Small intestine (tissue), 7 donors: ENCODE measurements around the gene UBALD1. TPM values are rescaled to one million over a fixed set of nuclear protein-coding genes. Genes with fewer than 3 reads are reported as not detected.

Experiments
- DNase-seq, 2 donors: peaks; one replicate each; pipeline versions ENCODE4 v3.0.0 to v3.0.0-alpha.2; 2013
- FAIRE-seq: peaks from 2 replicates; lab custom pipeline; 2012; peaks lifted over from hg19 to GRCh38; lab: Jason Lieb, UNC
- H3K27ac ChIP-seq, 3 donors: one replicate each; pipeline ENCODE4 v1.5.1; 2013; ENCODE audit warnings: low read length in 2 of 3, mild to moderate bottlenecking in 2 of 3, control low read depth in 1 of 3, inconsistent platforms in 1 of 3, low read depth in 1 of 3, moderate library complexity in 1 of 3
- H3K27me3 ChIP-seq, 3 donors: one replicate each; pipeline ENCODE4 v1.6.1; 2013; ENCODE audit warnings: low read length in 3 of 3, inconsistent platforms in 1 of 3; ENCODE audit not compliant: control insufficient read depth in 3 of 3, insufficient read depth in 3 of 3
- H3K36me3 ChIP-seq, 3 donors: one replicate each; pipeline ENCODE4 v1.6.1; 2013; ENCODE audit warnings: low read length in 3 of 3, inconsistent platforms in 1 of 3, low read depth in 1 of 3, mild to moderate bottlenecking in 1 of 3, moderate library complexity in 1 of 3; ENCODE audit not compliant: control insufficient read depth in 3 of 3, insufficient read depth in 2 of 3
- H3K4me1 ChIP-seq, 3 donors: one replicate each; pipeline ENCODE4 v1.6.1; 2013; ENCODE audit warnings: low read length in 2 of 3, inconsistent platforms in 1 of 3, low read depth in 1 of 3, mild to moderate bottlenecking in 1 of 3, moderate library complexity in 1 of 3; ENCODE audit not compliant: control insufficient read depth in 3 of 3, insufficient read depth in 2 of 3
- H3K4me3 ChIP-seq, 3 donors: one replicate each; pipeline ENCODE4 v1.5.1; 2013; ENCODE audit warnings: low read length in 3 of 3, control low read depth in 1 of 3, inconsistent platforms in 1 of 3, low read depth in 1 of 3, mild to moderate bottlenecking in 1 of 3, moderate library complexity in 1 of 3
- H3K9me3 ChIP-seq, 2 donors: one replicate each; pipeline ENCODE4 v1.6.1; 2013; ENCODE audit warnings: low read depth in 1 of 2, low read length in 1 of 2; ENCODE audit not compliant: control insufficient read depth in 2 of 2, insufficient read depth in 1 of 2
- WGBS, 3 donors: extraction: QIAGEN DNeasy Blood & Tissue Kit; methylation state at CpG; one replicate each; pipeline ENCODE4 v1.1.7; 2013; 5-methylcytosine and 5-hydroxymethylcytosine counted together
- polyA plus RNA-seq, 4 donors: library from polyadenylated mRNA; stranded (reverse) in 3 of 4; unstranded in 1 of 4; fragments of 200-250 nt in 3 of 4; fragments of 120-200 nt in 1 of 4; gene quantifications; one replicate each; pipeline versions ENCODE4 v1.2.1 to v1.2.3, GENCODE V29; 2013
- donor health status: healthy with polysubstance abuse.
- donor health status: control.
- donor health status: control.
- donor health status: Bipolar disorder and iron deficiency.
- donor health status: healthy.

The UBALD1 gene
- polyA plus RNA-seq, 4 donors: 21.7 to 29.7 (median 26.6) TPM

DNA sequence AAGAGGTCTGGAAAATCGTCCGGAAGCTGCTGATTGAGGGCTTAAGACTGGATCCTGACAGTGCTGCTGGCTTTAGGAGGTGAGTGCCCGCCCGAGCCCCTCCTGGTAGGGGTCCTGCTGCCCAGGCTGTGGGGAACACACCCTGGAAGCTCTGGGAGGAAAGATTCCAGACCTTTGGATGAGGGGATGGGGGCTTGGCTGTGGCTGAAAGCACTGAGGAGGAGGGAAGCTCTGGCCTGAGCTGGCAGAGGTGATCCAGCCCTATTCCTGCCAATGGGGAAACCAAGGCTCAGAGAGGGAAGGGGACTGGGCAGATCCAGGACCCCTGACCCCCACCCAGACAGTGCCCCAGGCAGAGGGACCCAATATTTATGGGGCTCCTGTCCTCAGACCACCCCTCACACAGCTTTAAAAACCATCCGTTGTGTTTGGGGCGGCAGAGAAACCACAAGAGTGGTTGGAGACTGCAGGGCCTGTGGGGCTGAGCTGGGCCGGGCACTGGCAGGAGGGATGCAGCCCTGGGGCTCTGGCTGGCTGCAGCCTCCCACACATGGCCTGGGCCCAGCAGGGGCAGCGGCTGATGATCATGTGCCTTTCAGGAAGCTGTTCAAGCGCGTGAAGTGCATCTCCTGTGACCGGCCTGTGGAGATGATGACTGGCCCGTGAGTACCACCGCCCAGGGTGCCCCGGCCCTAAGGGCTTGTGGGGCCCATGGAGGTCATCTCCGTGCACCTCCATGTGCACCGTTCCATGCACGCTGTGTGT lies 22.8 kb downstream of the UBALD1 start:
- FAIRE-seq: no peak

DNA sequence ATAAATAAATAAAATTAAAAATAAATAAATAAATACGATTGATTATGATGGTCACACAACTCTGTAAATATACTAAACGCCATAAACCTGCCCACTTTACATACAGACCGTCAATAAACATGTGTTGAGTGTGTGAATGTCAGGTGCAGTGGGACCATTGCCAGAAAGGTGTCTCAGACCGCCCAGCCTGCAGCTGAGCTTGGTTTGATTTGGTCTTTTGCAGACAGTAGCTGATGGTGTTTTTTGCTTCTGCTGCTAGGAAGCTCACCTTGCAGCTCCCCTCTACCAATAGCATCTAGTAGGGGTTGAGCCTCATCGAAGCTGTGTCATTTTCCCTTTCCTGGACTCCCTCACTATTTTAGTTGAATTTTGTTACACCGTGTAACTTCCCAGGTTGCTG lies 23.5 kb downstream of the UBALD1 start:
- H3K27me3 ChIP-seq: no peaks in the 10 kb centered on the region
- H3K4me1 ChIP-seq: no peaks in the 10 kb centered on the region
- DNase-seq (no peak), FAIRE-seq (no peak)
- no peak overlapping the region for H3K4me3 ChIP-seq
- WGBS, 3 donors: 38 to 64% (median 52%) methylated on average over 6 of the region's 6 CpGs
- H3K9me3 ChIP-seq: peaks cover 0 to 10% of the 10 kb centered on the region in 2 donors
- no peak overlapping the region for H3K27ac ChIP-seq
- no peaks in the 10 kb centered on the region for H3K36me3 ChIP-seq

More for the DNA sequence above, 22.8 kb downstream of the UBALD1 start:
- DNase-seq: no peak
- no peak overlapping the region for H3K27ac ChIP-seq
- no peaks in the 10 kb centered on the region for H3K27me3 ChIP-seq
- peaks cover 0 to 10% of the 10 kb centered on the region in 2 donors for H3K9me3 ChIP-seq
- no peaks in the 10 kb centered on the region for H3K36me3 ChIP-seq
- H3K4me3 ChIP-seq: no peak overlapping the region
- 87 to 93% (median 90%) methylated on average over 17 of the region's 17 CpGs for WGBS, 3 donors
- H3K4me1 ChIP-seq: no peaks in the 10 kb centered on the region

DNA sequence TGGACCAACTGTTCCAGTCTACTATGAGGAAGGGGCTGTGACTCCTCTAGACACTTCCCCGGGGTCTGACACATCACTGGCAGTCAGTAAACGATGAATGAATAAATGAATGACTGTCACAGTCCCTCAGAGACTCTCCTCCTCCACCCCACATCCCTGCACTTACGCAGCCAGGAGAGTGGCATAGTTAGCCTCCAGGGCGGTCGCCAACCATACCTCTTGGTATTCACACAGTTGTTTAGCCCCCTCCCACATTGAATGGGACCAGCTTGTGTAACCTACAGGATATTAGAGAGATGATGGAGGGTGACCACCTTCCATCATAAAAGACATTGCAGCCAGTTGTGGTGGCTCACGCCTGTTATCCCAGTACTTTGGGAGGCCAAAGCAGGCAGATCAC lies 25.7 kb downstream of the UBALD1 start:
- no peak overlapping the region for H3K4me3 ChIP-seq
- WGBS, 3 donors: 93 to 96% (median 96%) methylated on average over 6 of the region's 6 CpGs
- FAIRE-seq: no peak
- H3K27me3 ChIP-seq: peaks cover 0 to 3% (median 0%) of the 10 kb centered on the region in 3 donors
- no peaks in the 10 kb centered on the region for H3K36me3 ChIP-seq
- H3K4me1 ChIP-seq: no peaks in the 10 kb centered on the region
- DNase-seq: no peak
- no peak overlapping the region for H3K27ac ChIP-seq
- peaks cover 0 to 10% of the 10 kb centered on the region in 2 donors for H3K9me3 ChIP-seq

DNA sequence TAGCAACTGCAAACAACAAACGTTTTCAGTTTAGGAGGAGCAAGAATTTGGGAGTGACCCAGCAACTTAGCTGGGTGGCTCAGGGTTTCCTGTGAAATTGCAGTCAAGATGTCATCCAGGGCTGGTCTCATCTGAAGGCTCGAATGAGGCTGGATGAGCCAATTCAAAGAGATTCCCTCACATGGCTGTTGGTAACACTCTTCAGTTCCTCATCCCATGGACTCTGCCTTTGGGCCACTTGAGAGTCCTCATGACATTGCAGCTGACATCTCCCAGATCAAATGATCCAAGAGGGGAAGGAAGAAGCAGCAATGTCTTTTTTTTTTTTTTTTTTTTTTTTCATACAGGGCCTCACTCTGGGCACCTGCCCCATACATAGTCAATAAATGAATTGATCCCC lies 26.3 kb downstream of the UBALD1 start:
- no peak for FAIRE-seq
- 78 to 81% (median 79%) methylated on average over 2 of the region's 2 CpGs for WGBS, 3 donors

DNA sequence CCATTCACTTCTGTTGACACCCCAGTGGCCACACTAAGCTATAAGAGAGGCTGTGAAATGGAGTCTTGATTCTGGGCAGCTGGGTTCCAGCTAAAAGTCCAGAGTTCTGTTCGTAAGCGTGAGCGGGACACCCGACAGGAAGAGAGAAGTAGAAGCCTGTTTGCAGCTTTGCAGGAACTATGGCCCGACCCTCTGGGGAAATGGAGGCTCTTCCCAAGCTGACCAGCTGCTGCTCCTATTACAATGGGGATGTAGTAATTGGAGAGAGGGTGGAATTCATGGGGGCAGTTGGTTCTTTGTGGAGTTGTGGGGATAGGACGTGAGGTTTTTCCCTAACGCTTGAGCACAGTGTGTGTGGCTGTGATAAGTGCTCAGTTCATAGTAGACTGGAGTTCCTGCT lies 28.4 kb downstream of the UBALD1 start:
- H3K4me1 ChIP-seq: no peaks in the 10 kb centered on the region
- DNase-seq (no peak), FAIRE-seq (no peak)
- no peak overlapping the region for H3K27ac ChIP-seq
- H3K9me3 ChIP-seq: peaks cover 0 to 10% of the 10 kb centered on the region in 2 donors
- peaks cover 0 to 3% (median 0%) of the 10 kb centered on the region in 3 donors for H3K27me3 ChIP-seq
- no peaks in the 10 kb centered on the region for H3K36me3 ChIP-seq
- no peak overlapping the region for H3K4me3 ChIP-seq
- WGBS, 3 donors: 42 to 53% (median 48%) methylated on average over 7 of the region's 7 CpGs

More for the DNA sequence above, 26.3 kb downstream of the UBALD1 start:
- H3K27ac ChIP-seq: no peak overlapping the region
- H3K36me3 ChIP-seq: no peaks in the 10 kb centered on the region
- peaks cover 0 to 10% of the 10 kb centered on the region in 2 donors for H3K9me3 ChIP-seq
- peaks cover 0 to 3% (median 0%) of the 10 kb centered on the region in 3 donors for H3K27me3 ChIP-seq
- H3K4me1 ChIP-seq: no peaks in the 10 kb centered on the region
- no peak for DNase-seq
- no peak overlapping the region for H3K4me3 ChIP-seq

DNA sequence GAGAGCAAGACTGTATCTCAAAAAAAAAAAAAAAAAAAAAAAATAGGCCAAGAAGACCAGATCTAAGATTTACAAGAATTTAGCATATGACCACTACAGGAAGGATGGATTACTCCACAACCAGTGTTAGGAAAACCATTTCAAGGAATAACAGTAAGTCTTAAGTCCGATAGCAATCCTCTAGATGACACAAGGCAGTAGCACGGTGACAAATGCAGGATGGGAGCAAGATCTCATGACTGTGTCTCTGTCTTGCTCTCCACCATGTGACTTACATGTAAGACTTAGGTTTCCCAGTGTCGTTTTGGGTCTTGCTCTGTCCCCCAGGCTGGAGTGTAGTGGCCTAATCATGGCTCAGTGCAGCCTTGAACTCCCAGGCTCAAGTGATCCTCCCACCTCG lies 30.8 kb downstream of the UBALD1 start:
- 83 to 88% (median 85%) methylated on average over 4 of the region's 4 CpGs for WGBS, 3 donors
- H3K4me1 ChIP-seq: no peaks in the 10 kb centered on the region
- DNase-seq (no peak), FAIRE-seq (no peak)
- H3K27me3 ChIP-seq: peaks cover 0 to 3% (median 0%) of the 10 kb centered on the region in 3 donors
- no peaks in the 10 kb centered on the region for H3K36me3 ChIP-seq
- peaks cover 0 to 10% of the 10 kb centered on the region in 2 donors for H3K9me3 ChIP-seq
- H3K27ac ChIP-seq: no peak overlapping the region
- H3K4me3 ChIP-seq: no peak overlapping the region

DNA sequence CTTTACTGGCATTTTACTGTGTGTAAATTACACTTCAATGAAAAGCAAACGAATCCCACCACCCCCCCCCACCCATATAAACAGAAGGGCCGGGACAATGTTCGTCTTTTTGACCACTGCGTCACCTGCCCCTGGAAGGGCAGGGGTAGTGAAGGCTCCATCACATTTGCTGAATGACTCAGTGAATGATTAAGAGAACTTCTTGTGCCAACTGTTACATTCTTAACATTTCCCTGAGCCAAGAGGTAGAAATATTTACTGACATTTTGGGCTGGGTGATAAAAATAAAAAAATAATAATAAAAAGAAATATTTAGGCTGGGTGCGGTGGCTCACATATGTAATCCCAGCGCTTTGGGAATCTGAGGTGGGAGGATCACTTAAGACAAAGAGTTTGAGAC lies 34.4 kb downstream of the UBALD1 start:
- H3K27me3 ChIP-seq: no peaks in the 10 kb centered on the region
- no peaks in the 10 kb centered on the region for H3K36me3 ChIP-seq
- no peak overlapping the region for H3K27ac ChIP-seq
- H3K9me3 ChIP-seq: no peaks in the 10 kb centered on the region
- FAIRE-seq: no peak
- DNase-seq: no peak
- H3K4me1 ChIP-seq: no peaks in the 10 kb centered on the region
- H3K4me3 ChIP-seq: no peak overlapping the region
- 64 to 72% (median 68%) methylated on average over 6 of the region's 6 CpGs for WGBS, 3 donors

DNA sequence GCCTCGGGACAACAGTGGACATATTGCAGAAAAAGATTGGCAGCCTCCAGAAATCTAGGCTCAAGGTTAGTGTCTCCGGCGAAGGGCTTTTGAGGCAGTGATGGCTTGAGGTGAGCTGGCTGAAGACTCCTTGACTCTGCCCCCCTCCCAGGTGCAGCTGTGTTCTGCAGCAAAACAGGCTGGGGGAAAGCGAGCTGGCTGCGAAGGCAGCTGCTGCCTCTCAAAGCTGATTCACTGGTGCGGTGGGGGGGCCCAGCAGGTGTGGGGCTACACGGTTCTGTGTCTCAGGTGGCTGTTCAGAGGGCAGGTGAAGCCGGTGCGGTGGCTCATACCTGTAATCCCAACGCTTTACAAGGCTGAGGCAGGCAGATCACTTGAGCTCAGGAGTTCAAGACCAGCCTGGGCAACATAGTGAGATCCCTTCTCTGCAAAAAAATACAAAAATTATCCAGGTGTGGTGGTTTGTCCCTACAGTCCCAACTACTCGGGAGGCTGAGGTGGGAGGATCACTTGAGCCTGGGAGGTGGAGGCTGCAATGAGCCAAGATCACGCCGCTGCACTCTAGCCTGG lies 35.6 kb downstream of the UBALD1 start:
- no peak for FAIRE-seq
- WGBS, 3 donors: 50 to 85% (median 74%) methylated on average over 13 of the region's 13 CpGs
- no peak for DNase-seq
- Histone ChIP-seq H3K9me3 (no peaks in the 10 kb centered on the region), H3K4me1 (no peaks in the 10 kb centered on the region), H3K27ac (no peak overlapping the region), H3K36me3 (no peaks in the 10 kb centered on the region), H3K4me3 (no peak overlapping the region), H3K27me3 (no peaks in the 10 kb centered on the region)
